Bronchial smooth muscle cell (primary cell): ENCODE measurements around the gene TF. TPM values are rescaled to one million over a fixed set of nuclear protein-coding genes. Genes with fewer than 3 reads are reported as not detected.

Experiments used
- total RNA-seq: library from RNA; depleted of rRNA; stranded (reverse); fragments of >200 nt; gene quantifications from 2 replicates; pipeline ENCODE4 v1.2.1, GENCODE V29; 2014

Gene TF
- total RNA-seq: 0.32 and 1.6 TPM in 2 replicates

DNA sequence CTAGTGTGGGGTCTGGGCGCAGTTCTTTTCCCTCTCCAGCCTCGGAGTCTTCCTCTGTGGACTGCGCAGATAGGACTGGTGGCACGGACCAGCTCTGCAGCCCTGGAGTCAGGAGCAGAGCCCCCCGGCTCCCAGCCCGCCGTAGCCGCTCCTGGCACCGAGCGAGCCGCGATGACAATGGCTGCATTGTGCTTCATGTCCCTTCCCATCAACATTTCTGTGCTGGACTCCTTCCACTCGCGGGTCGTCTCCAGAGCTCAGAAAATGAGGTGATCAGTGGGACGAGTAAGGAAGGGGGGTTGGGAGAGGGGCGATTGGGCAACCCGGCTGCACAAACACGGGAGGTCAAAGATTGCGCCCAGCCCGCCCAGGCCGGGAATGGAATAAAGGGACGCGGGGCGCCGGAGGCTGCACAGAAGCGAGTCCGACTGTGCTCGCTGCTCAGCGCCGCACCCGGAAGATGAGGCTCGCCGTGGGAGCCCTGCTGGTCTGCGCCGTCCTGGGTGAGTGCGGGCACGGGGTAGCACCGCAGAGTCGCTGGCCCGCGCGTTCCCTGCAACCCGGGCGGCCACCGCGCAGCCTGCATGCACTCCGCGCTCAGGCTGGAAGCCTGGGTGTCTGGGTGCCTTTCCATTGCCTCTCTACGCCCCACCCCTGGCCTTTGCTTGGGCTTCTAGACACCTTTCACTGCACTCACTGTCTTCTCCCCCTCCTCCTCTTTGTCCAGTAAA is at the start of gene TF:
TSS of gene TF (plus strand) at position 413 of the 731 bp plus-strand sequence. CDS start at position 461, 48 bp downstream.

DNA sequence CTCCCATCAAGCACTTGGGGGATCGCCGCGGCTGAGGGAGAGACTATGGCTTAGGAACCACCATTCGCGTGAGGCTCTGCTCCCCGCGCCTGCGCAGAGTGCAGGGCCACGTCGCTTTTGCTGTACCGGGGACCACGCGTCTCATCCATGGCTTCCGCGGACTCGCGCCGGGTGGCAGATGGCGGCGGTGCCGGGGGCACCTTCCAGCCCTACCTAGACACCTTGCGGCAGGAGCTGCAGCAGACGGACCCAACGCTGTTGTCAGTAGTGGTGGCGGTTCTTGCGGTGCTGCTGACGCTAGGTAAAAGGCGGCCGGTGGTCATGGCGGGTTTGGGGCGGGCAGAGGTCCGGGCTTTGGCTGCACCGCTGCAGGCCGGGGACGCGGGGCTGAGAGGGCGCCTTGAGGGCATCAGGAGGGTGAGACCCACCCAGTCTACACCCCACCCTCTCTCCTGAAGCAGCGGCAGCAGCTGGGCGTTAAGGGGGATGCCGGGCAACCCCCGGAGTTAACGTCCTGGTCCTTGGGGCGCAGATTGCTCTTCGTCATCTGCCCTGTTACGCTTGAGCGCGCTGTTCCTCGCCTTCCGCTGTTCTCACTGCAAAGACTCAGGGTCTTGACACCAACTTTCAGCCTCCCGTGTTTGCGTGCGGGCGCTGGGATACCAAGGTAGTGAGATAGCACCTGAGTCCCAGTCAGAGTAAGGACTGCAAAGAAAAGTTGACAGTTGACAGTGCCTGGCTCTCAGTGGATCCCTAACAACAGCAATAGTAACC is 59.7 kb downstream of the TF start, which contains the start of gene SRPRB:
TSS of gene SRPRB (plus strand) at position 114 of the 774 bp plus-strand sequence. CDS start at position 148, 34 bp downstream.

Other genes with a start within 250 kb of the TF start
- gene CDV3, start 172.7 kb upstream of the TF start, total RNA-seq: 76.8 and 104 TPM in 2 replicates
- 11.8 and 12.3 TPM in 2 replicates for gene TOPBP1, start 84.5 kb upstream of the TF start, total RNA-seq
- 52.0 and 63.2 TPM in 2 replicates for gene SRPRB, start 59.4 kb downstream of the TF start, total RNA-seq
- gene RAB6B, start 149.5 kb downstream of the TF start, total RNA-seq: 0.16 and 0.52 TPM in 2 replicates